NCI-H2081 treated with DMSO at 0.1 percent for 48 hours (cell line): ENCODE measurements around the gene BTNL9.
"Not testable (repeated sequence)": the region's sequence is repeated elsewhere in the genome, so short reads cannot be mapped to it uniquely, and the experiment has no call there.

Experiments
- DNase-seq: peaks from one replicate; lab custom pipeline; 2025; lab: John Stamatoyannopoulos, UW

Gene BTNL9

DNA sequence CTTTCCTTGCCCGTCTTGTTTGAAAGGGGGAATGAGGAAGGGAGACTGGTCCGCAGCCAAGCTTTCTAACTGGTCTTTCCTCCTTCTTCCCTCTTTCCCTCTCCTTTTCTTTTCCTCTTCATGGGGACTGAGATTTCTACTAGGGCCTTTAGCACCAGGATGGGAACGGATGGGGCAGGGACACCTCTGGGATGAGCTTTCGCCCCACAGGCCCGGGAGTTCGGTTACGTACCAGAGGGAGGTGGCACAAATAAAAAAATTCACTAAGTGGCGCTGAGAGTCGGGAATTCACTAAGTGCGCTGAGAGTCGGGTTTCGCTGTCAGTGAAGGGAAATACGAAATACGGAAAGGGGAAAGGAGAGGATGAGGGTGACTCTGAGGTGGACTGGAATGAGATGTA, 21.6 kb downstream of the BTNL9 start:
- DNase-seq = no peak

- no peak for DNase-seq
Observed at GRCh38 chr5:181062631-181063030, 22.6 kb downstream of the BTNL9 start.

DNA sequence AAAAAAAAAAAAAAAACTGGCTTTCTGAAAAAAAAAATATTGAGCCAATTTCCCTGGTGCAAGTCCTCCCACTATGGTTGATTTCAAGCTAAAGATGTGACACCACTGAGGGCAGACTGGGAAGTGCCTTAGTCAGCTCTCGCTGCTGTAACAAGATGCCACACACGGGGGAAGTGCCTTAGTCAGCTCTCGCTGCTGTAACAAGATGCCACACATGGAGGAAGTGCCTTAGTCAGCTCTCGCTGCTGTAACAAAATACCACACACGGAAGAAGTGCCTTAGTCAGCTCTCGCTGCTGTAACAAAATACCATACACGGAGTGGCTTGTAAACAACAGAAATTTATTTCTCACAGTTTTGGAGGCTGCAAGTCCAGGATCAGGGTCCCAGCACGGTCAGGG, 23.4 kb downstream of the BTNL9 start:
- DNase-seq = no peak

DNA sequence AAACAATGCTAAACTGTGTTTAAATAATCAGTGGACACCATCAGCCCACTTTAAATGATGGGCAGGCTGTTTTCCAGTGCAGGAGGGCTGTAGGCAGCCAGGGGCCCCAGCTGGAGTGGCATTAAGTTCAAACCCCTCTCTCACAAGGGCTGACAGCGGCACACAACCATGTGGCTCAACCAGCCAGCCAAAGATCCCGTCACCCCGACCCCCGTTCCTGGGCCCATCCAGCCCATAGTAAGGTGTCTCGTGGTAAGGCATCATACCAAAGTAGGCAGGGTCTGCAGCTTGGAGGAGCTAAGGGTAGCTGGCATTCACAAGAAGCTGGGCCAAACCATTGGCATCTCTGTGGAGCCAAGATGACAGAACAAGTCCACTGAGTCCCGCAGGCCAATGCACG, 24.9 kb downstream of the BTNL9 start:
- no peak for DNase-seq

DNA sequence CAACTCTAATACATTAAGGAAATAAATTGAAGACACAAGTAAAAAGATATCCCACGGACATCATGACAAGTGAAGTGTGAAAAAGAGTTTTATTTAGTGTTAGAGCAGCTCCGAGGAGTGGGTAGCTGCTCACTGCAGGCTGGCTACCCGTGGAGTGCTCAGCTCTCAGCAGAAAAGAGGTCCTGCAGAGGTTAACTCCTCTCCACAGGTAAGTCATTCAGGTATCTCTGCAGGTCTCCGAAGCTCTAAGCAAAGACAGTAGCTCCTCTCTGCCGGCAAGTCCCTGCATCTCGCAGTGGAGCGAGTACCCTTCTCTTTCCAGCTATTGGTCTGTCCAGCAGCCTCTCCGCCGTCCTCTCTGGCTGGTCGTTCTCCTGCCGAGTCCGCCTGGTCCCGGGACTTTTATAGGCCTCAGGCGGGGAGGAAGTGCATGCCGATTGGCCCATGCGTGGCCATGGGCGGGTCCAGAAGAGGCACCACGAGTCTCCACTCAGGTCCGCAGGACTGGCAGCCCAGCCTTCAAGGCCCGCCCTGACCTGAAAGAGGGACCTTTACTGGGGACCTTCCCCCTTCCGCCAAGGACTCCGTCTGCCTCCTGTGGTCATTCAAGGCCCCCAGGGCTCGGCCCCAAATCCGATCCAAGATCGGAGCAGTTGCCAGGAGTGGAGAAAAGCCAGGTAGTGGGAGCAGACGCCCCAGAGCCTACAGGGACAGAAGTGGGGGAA, 29.9 kb downstream of the BTNL9 start:
- no peak for DNase-seq

DNA sequence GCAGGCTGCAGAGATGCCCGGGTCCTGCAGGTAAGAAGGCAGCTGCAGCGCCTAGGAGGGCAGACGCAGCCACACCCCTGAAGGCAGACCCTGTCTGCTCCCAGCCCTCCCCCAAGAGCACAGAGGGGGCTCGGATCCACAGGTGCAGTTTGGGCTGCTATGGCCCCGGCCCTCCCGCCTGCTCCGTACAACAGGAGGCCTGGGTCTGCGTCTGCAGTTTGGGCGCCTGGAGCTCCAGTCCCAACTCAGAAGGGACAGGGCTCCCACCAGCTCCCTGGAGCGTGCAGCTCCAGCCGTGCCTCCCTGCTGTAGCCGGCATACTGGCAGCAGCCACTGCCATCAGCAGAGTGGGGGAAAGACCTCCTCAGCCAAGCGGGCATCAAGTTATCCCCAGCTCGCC, 30.5 kb downstream of the BTNL9 start:
- no peak for DNase-seq

- DNase-seq = no peak
Observed at GRCh38 chr5:181071257-181071656, 31.2 kb downstream of the BTNL9 start.

DNA sequence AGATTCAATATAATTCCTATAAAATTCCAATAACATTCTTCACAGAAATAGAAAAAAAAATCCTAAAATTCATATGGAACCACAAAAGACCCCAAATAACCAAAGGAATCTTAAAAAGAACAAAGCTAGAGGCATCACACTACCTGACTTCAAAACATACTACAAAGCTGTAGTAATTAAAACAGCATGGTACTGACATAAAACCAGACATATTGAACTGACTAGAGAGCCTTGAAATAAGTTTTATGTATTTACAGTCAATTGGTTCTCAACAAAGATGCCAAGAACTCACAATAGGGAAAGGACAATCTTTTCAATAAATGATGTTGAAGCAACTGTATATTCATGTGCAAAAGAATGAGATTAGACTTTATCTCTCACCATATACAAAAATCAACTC, 36.9 kb downstream of the BTNL9 start:
- DNase-seq = no peak

GRCh38 chr5:181081989-181082388, 41.9 kb downstream of the BTNL9 start:
- no peak for DNase-seq

DNA sequence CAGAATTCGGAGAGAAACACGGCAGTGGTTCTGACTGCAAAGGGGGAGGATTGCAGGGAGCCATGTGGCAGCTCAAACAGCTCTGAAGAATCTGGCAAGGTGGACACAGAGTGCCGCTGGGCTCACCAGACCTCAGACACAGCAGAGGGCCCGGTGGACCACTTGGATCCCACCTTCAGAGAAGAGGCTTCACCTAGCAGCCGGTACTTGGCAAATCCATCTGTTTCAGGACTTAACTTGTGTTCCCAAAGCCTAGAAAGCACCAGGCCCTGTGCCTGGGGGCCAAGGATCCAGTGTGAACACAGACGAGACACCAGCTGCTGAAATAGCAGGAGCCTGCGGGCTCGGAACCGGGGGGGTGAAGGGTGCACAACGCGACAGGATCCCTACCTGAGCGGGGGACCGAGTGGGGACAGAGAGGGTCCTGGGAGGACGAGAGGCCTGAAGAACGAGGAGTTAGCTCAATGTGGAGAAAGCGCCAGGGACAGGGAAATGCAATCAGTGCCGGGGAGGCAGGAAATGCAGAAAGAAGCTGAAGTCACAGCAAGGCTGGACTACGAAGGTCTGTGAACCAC, 44.6 kb downstream of the BTNL9 start:
- no peak for DNase-seq

DNA sequence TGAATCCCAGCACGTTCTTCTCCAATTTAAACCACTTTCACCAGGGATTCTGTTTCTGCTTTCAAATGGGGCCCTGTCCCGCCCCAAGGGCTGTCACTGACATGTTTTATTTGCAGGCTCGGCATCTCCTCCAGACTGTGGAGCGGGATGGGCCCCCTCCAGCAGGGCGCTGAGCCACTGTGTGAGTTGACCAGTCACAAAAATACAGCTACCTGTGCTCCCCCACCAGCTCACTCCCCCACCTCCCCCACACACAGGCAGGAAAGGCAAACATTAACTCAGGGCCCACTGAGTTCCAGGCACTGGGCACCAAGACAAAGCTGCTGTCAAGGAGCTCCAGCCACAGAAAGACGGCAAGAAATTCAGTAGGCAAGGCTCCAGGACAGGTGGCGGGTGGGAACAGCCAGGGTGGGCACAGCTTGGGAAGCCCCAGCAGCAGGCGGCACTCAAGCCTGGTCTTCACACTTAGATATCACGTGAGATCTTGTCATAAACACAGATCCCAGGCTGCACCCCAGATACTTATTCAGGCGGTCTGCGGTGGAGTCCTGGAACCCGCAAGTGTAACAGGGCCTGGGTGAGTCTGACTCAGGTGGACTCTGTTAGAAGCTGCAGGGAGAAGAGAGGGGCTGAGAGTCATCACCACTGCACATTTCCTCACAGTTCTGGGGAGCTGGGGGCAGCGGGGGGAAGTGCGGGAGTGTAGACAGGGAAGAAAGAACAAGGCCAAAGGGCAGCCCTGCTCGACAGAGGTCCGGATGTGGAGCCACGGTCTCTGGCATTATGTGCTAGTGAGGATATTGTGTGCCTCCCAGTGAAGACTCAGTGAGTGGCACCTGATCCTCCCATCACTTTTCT, 46.2 kb downstream of the BTNL9 start:
- DNase-seq = no peak

GRCh38 chr5:181086884-181087205, 46.8 kb downstream of the BTNL9 start:
- no peak for DNase-seq

DNA sequence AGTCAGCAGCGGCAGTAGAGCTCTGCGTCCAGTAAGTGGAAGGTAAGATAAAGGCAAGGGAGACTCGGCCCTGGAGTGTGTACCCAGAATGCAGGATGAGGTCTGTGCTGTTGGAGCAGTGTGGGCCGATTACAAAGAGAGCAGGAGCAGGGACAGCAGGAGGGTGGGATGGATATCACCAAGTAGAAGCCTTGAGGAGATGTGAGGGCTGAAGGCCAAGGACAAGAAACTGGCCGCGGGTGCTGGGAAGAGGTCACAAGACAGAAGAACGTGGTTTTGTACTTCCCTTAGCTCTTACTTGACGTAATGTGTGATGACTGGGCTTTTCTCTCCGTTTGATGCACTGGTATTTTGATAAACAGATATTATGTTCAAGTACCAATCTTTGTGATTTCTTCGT, 47.2 kb downstream of the BTNL9 start:
- no peak for DNase-seq

- DNase-seq = no peak
Observed at GRCh38 chr5:181088289-181088688, 48.2 kb downstream of the BTNL9 start.

DNA sequence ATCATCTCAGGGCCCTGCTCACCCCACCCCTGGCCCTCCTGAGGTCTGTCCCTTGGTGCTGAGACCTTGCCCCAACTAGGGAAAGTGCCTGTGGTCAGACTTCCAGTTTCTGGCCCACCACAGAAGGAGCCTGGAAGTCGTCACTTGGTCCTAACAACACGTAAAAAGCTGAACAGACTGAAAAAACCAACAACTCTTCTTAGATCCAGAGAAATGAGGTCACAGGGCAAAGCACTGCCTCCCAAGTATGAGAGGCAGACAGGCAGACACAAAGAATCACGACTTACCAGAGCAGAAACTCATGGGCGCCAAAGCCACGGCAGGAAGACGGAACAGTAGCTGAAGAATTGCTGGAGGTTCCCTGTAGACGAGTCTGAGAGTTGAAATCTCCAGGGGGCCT, 52.4 kb downstream of the BTNL9 start:
- no peak for DNase-seq

DNA sequence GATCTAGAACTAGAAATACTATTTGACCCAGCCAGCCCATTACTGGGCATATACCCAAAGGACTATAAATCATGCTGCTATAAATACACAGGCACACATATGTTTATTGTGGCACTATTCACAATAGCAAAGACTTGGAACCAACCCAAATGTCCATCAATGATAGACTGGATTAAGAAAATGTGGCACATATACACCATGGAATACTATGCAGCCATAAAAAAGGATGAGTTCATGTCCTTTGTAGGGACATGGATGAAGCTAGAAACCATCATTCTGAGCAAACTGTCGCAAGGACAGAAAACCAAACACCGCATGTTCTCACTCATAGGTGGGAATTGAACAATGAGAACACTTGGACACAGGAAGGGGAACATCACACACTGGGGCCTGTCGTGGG, 55.1 kb downstream of the BTNL9 start:
- not testable (repeated sequence) for DNase-seq

DNA sequence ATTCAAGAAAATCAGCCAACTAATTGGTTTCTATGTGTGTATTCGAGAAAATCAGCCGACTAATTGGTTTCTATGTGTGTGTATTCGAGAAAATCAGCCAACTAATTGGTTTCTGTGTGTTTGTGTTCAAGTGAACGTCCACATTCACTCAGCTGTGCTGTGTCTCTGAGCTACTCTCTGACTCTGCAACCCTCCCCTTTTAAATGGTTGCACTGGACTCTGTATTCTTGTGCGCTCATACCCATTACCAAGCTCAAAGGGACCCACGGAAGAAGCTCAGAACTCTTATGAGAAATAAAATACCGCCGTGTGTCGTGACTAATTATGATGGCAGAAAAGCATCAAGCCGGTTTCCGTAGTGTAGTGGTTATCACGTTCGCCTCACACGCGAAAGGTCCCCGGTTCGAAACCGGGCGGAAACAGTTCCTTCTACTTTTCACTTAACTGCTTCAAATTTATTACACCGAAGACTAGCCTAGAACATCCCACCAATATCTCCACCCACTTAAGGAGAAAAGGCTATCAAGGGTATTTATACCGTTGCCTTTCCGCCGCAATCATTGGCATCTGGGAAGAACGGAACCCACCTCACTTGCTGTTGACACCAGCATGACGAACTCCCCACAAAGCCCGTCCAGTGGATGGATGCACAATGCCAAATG, 56.8 kb downstream of the BTNL9 start:
- not testable (repeated sequence) for DNase-seq

GRCh38 chr5:181097383-181097753, 57.3 kb downstream of the BTNL9 start:
- not testable (repeated sequence) for DNase-seq

GRCh38 chr5:181097759-181098491, 57.9 kb downstream of the BTNL9 start:
- not testable (repeated sequence) for DNase-seq

GRCh38 chr5:181098762-181099601, 58.9 kb downstream of the BTNL9 start:
- DNase-seq = no peak

DNA sequence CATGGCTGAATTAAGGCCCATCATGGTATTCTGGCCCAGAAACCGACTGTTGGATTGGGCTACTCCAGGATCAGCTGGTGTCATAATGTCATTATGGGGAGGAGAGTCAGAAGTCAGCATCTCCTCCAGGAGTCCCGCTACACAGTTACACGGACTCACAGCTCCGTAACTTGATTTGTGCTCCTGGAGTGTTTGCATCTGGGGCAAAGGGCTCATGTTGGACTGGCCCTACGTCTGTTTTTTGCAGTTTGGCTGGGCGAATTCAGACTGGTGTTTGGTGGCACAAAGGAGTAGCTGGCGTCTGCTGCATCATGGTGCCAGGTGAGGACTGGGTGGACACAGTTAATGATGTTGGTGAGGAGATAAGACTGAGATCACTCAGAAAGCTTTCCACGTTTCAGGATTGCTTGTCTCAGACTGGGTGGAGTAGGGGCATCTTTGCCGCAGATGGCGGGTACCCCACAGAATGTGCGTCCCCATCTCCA, 59.6 kb downstream of the BTNL9 start:
- DNase-seq = no peak
